ENCODE measurements around the gene HGF.

The HGF gene

GRCh38 chr7:81691199-81691821 lies 78.5 kb downstream of the HGF start:
- H3K36me3 ChIP-seq (replicated peaks) = no peaks in the 10 kb centered on the region
- in situ Hi-C loops (cut with HindIII; ENCODE audit: low pct_ligation_motif_present, low sequenced_read_pairs) = no loop called here
- TF ChIP-seq CTCF (IDR thresholded peaks at IDR 0.05; ENCODE audit: low read depth, low read length, missing control alignments) = no peak
- peak; percentile 53 for DNase-seq
- H3K27ac ChIP-seq = peak overlapping the region; percentile 77
- H3K27me3 ChIP-seq (replicated peaks) = no peaks in the 10 kb centered on the region
- H3K4me3 ChIP-seq (ENCODE audit: low read depth, low read length) = no peak overlapping the region

DNA sequence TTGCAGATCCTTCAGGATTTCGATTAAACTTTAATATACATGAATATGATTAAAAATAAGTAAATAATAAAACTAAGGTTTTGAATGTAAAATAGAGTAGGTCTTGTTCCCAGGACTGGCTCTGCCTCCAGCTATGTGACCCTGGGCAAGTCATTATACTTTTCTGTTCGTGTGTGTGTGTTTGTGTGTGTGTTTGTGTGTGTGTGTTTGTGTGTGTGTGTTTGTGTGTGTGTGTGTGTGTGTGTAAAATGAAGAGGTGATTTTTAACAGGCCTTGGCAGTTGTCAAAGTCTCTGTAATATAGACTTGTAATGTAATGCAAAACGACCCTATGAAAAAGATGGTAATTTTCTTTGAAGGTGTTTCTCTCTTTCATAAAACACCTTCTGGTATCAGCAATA lies 79.2 kb downstream of the HGF start:
- in situ Hi-C loops (cut with HindIII; ENCODE audit: low pct_ligation_motif_present, low sequenced_read_pairs) = no loop called here
- Histone ChIP-seq H3K4me3 (ENCODE audit: low read depth, low read length) (no peak overlapping the region), H3K27ac (peak overlapping the region; percentile 77), H3K36me3 (replicated peaks) (no peaks in the 10 kb centered on the region), H3K27me3 (replicated peaks) (no peaks in the 10 kb centered on the region)
- no peak for TF ChIP-seq CTCF (IDR thresholded peaks at IDR 0.05; ENCODE audit: low read depth, low read length, missing control alignments)
- no peak for DNase-seq

GRCh38 chr7:81690251-81690650 lies 79.6 kb downstream of the HGF start:
- no peak for TF ChIP-seq CTCF (IDR thresholded peaks at IDR 0.05; ENCODE audit: low read depth, low read length, missing control alignments)
- Histone ChIP-seq H3K4me3 (ENCODE audit: low read depth, low read length) (no peak overlapping the region), H3K27ac (peak overlapping the region; percentile 77), H3K27me3 (replicated peaks) (no peaks in the 10 kb centered on the region), H3K36me3 (replicated peaks) (no peaks in the 10 kb centered on the region)
- in situ Hi-C loops (cut with HindIII; ENCODE audit: low pct_ligation_motif_present, low sequenced_read_pairs) = no loop called here
- no peak for DNase-seq

GRCh38 chr7:81688622-81689411 lies 81.0 kb downstream of the HGF start:
- in situ Hi-C loops (cut with HindIII; ENCODE audit: low pct_ligation_motif_present, low sequenced_read_pairs) = no loop called here
- H3K4me3 ChIP-seq (ENCODE audit: low read depth, low read length) = no peak overlapping the region
- TF ChIP-seq CTCF (IDR thresholded peaks at IDR 0.05; ENCODE audit: low read depth, low read length, missing control alignments) = no peak
- no peak overlapping the region for H3K27ac ChIP-seq
- no peaks in the 10 kb centered on the region for H3K36me3 ChIP-seq (replicated peaks)
- no peak for DNase-seq
- H3K27me3 ChIP-seq (replicated peaks) = no peaks in the 10 kb centered on the region

DNA sequence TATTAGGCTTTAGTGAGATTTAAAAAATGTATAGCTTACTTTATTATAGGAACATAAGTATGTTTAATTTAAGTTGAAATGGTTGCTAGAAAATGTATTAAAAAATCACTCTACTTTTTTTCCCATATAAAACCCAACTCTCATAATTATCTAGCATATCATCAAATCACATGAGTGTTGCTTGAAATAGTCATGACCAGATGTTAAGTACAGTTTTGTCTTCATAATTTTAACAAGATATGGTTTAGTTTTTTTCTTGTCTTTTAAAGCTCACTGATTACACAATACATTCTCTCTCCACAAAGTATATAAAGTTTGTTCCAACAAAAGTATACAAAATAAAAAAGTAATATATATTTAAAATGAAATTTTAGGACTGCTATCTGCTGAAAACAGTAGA lies 82.8 kb downstream of the HGF start:
- Histone ChIP-seq H3K4me3 (ENCODE audit: low read depth, low read length) (no peak overlapping the region), H3K27me3 (replicated peaks) (no peaks in the 10 kb centered on the region), H3K36me3 (replicated peaks) (no peaks in the 10 kb centered on the region), H3K27ac (no peak overlapping the region)
- DNase-seq = no peak
- no peak for TF ChIP-seq CTCF (IDR thresholded peaks at IDR 0.05; ENCODE audit: low read depth, low read length, missing control alignments)
- in situ Hi-C loops (cut with HindIII; ENCODE audit: low pct_ligation_motif_present, low sequenced_read_pairs) = no loop called here
